GM19324 (cell line): ENCODE data around the gene FAM89A.
"Not testable (repeated sequence)": the region's sequence is repeated elsewhere in the genome, so short reads cannot be mapped to it uniquely, and the experiment has no call there.

Source experiments
- ATAC-seq: cut with Tn5 transposase; IDR thresholded peaks from one replicate; pipeline ENCODE4 v1.9.1; 2021; ENCODE audit warnings: mild to moderate bottlenecking, moderate library complexity; ENCODE audit not compliant: unreplicated experiment, low FRiP score

Gene FAM89A

DNA sequence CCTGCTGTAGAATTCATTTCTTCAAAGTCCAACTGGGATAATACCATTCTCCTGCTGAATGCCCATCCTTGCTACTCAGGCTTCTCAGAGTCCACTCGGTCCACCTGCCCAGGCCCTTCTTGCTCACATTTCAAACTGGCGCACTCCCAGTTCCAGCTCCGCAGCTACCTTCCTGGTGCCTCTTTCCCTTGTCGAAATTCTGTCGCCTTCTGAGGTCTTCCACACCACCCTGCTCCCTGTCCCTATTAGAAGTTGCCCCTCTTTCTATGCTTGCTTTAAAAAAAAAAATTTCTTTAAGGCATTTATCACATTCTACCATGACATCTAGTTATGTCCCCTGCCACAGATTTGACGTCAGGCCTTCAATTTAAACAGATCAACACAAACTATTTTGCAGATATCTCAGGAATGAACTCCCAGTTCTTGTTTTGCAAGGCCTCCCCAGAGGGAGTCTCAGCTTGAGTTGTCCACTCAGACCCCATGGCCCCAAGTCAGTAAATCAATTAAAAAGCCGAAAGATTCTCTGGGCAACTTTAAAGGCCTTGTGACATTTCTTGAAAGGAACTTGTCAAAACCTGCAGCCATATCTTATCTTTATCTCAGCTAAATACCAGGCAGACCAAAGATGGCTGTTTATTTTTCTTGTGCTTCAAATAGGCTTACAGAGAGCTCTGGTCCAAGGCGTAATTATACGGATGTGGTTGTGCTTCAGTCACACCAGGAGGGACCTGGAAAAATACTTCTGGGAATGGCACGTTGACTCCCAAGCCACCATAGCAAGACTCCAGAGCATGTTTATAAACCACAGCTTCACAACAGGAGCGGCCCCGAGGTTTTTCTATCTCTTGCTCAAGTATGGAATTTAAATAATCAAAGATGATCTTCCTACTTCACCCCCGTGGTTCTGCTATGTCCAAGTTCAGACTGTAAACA lies 2.2 kb downstream of the FAM89A start:
- ATAC-seq, result no peak

DNA sequence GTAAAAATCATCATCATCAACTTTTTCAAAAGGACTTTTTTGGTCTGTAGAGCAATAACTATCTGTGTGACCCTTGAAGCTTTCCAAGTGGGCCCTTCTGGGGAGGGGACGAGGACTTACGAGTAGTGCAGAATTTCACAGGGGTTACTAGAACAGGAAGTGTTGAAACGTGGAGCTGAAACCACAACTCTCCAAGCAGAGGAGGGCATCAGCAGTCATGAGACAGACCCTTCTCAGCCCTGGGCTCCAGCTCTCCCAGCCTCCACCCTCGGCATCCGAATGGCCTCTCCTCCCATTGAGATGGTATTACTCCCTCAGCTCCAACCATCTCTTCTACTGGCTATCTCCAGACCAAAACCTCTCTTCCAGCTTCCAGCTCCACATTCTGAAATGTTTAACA lies 3.6 kb downstream of the FAM89A start:
- no peak for ATAC-seq

DNA sequence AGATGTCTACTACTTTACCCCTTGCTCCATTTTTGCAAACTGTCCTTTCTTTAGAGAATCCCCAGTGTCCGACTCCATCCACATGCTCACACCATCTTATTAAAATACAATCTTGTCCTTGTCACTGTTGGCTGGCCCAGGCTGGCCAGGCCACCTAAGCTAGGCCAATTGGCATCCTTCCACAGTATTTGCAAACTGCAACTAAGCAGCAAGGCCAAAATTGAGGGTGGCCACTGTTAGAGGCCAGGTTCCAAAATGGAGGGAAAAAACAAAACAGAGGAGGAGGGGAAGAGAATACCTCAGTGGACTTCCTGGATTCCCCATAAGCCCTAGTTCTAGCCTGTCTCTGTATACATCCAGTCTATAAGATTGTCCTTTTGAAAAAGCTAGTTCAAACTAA lies 4.3 kb downstream of the FAM89A start:
- ATAC-seq, result no peak

DNA sequence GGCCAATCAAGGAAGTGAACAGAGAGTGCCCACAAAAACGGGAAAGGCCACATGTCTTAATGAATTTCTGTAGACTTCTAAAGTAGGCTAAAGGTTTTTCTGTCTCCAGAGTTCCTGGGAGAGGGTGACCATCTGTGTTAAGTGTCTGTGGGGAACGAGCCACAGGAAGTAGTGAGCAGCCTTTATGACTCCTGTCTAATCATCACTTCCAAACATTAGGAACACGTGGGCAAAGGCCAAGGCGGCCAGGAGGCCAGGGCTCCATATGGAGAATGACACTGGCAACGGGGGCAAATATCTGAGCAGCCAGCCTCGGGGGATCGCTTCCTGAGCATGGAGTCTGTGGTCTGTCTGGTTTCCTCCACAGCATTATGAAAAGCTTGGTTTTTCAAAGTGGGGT lies 7.1 kb downstream of the FAM89A start:
- ATAC-seq, result no peak

DNA sequence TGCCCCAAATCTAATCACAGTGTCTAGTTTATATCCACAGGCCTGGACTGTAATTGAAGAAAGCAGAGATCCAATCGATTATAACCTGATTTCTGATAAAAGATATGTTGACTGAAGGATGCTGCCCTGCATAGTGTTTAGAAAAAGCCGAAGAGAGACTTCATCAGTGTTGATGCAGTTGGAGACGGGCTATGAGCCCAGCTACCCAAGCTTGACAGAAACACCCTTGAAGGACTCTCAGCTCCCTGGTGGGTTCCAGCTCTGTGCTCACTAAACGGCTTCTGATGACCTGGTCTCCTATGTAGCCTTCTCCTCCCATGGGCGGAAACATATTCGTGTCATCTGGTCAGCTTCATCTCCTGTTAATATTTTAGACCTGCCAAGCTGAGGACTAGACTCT lies 10.2 kb downstream of the FAM89A start:
- no peak for ATAC-seq

DNA sequence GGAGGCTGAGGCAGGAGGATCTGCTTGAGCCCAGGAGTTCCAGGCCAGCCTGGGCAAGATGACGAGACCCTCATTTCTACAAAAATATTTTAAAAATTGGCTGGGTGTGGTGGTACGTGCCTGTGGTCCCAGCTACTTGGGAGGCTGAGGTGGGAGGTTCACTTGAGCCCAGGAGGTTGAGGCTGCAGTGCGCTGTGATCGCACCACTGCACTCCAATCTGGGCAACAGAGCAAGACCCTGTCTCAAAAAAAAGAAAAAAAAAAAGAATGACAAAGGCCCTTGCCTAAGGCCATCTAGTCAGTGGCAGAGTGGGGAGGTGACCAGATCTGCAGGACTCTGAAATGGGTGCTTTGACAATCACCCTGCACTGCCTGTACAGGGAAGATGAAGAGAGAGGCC lies 10.8 kb downstream of the FAM89A start:
- ATAC-seq, result not testable (repeated sequence)

DNA sequence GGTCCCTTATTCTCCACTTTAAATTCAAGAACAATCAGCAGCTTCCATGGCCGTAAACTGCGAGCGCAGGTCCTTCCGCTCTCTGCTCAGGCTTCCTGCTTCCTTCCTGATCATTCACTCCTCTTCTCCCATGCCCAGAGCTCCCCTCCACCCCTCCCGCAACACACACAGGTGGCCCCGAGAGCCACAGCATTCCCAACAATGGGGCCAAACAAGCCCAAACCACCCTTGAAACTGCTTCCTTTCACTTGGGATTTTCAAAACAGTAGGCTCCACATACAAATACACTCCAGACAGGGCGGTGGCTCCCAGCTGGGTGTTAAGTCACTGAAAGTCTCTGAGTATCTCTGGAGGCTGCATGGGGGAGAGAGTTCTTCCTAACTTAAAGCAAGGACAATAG lies 11.4 kb downstream of the FAM89A start:
- ATAC-seq, result no peak

DNA sequence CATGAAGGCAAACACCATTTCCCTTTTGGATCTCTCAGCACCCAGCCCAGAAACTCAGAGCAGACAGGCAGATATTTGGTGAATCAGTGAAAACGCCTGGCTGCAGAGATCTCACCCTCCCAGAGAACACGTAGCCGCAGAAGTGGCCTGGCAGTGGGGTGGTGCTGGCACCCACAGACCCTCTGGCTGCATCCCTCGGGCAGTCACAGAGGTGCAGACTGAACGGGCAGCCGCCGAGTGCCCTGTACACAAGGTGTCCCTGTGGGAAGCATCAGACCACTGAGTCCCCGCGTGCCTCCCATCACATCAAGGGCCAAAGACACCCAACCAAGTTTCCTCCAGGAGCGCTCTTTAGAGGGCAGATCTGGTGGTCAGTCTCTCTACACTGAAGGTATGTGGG lies 12.1 kb downstream of the FAM89A start:
- no peak for ATAC-seq

DNA sequence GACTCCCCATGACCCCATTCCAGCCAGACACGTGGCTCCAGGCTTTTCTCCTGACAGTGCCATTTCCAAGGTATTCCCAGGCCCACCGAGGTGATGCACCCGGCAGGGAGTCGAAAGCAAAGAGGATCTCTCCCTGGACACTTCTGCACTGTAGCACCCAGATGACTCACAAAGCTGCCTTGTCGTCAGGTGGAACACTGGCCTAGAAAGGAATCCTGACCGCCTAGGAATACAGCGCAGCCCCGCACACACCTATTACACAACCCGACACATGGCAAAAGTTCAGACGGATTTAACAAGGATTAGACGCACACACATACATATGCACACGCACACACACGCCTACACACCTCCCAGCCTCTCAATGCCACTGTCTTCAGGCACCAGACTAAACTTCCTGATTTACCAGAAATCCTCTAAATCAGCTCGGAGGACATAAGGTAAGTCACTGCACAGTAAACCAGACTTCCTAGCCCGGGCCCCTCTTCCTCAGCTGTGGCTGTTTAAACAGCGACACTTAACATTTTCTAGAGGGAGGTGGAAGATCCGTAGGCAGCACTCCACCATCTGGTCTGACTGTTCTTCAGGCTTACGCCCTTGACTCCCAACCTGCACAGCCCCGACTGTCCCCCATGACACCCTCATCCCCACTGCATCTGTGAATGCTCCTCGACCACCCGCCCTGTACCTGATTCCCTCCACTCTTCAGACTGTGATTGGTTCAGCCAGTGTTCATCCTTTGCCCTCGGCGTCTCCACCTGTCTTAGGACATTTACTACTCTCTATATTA lies 12.7 kb downstream of the FAM89A start:
- no peak for ATAC-seq

DNA sequence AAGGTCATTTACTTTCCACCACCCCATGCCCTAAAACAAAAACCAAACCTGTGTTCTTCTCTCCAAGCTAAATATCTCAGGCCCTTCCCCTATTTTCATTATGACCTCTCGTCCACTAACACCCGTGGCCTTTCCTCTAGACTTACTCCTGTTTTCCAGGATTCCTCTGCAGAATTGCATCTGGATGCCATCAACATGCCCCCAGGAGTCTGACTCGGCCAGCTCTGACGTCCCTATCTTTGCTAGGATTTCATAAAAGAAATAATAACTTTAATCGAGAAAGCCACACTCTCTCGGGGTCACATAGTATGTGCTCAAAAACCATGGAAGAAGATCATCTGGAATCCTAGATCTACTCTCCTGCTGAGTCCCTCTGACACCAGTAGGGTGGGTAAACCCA lies 13.5 kb downstream of the FAM89A start:
- ATAC-seq, result no peak

GRCh38 chr1:231023150-231023549 lies 16.9 kb downstream of the FAM89A start:
- ATAC-seq, result no peak

- not testable (repeated sequence) for ATAC-seq
Observed at GRCh38 chr1:231022543-231022942, 17.5 kb downstream of the FAM89A start.

- ATAC-seq, result no peak
Observed at GRCh38 chr1:231021540-231022031, 18.5 kb downstream of the FAM89A start.

DNA sequence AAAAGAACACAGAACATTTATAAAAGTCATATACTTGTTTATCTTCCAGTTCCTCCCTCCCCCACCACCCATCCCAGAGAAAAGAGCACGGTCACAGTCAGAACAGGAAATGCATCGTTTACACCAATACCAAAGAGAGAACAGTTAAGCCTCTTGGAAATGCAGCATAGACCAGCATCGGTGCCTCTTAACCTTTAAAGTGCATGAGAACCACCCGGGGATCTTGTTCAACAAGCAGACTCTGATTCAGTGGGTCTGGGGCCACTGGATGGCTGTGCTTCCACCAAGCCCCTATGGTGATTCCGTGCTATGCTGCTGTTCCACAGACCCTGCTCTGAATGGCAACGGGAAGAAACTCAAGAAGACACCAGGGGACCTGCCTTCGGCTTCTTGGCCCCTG lies 19.2 kb downstream of the FAM89A start:
- ATAC-seq, result no peak

DNA sequence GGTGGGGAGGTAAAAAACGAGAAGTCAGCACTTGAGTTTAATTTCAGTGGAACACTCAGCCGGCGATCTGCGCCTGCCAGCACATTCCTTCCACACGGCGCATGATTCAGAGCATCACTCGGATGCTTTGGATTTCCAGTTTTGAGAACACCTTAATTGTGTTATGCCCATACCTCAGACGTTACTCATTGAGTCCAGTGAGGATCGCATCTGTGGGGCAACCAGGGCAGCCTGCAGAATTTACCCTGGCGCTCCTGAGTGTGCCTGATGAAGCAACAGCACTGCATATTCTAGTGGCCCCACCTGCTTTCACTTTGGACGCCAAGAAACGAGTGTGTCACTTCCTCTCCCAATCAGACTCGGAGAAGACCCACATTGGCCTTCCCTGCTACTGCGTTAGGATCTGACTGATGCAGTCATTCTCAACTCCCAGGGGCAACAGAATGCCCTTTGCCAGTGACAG lies 19.9 kb downstream of the FAM89A start:
- no peak for ATAC-seq

GRCh38 chr1:231019711-231020110 lies 20.3 kb downstream of the FAM89A start:
- ATAC-seq, result no peak

GRCh38 chr1:231016966-231017365 lies 23.1 kb downstream of the FAM89A start:
- ATAC-seq, result no peak

- no peak for ATAC-seq
Observed at GRCh38 chr1:231016234-231016633, 23.8 kb downstream of the FAM89A start.

DNA sequence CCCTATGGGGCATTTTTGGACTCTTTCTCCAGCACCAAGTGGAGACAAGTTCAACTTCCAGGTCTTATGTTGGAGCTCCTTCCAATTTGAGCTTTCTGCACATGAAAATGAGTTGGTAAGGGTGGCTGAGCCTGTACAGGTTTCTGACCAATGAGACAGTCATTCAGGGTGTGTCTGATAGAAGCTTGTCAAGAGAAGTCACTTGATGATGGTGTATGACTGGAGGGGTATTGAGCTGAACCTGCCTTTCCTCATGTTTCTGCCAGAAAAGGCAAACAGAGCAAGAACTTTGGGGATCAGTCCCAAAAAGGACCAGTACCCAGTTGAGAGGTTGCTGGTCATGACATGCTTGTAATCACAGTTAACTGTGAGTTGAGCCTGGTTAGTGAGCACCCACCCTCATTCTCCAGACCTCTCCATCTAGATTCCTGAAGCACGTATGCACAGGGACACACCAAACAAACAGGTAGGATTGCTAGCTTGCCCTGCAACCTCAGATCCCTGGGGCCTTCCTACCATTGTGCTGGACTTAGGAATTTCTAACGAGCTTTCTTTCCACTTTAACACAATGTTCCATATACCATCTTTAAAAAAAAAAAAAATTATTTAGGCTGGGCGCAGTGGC lies 26.6 kb downstream of the FAM89A start:
- ATAC-seq, result no peak

DNA sequence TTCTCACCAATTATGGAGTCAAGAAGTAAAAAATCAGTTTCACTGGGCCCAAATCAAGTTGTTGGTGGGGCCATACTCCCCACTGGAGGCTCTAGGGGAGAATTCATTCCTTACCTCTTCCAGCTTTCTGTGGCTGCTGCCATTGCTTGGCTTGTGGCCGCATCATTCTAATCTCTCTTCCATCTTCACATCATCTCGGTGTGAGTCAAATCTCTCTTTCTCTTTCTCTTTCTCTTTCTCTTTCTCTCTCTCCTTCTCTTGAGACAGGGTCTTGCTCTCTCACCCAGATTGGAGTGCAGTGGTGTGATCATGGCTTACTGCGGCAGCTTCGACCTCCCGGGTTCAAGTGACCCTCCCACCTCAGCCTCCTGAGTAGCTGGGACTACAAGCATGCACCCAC lies 28.1 kb downstream of the FAM89A start:
- no peak for ATAC-seq

GRCh38 chr1:231011360-231011759 lies 28.7 kb downstream of the FAM89A start:
- no peak for ATAC-seq
